Ecto neural progenitor cell (in vitro differentiated cells): ENCODE results near the gene GAB2.

ENCODE experiments used
- DNase-seq: peaks from one replicate; pipeline ENCODE4 v3.0.0-alpha.2; 2018; ENCODE audit warnings: low spot score

GAB2 gene

DNA sequence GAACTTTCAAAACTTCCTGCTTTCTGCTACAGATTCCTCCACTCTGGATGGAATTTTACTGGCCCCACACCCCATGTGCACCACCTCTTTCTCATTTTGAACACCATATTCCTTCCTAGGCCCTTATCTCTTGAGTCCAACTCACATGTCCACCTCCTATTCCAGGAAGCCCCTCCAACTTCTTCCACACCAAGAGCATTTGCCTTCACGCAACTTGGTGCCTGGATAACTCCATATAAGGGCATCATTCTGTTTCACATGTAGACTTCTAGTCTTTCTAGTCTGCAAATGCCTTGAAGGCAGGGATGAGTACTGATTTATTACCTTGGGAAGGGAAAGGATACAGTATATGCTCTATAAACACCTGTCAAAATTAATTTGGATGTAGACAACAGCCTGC is 17.5 kb downstream of the GAB2 start:
- DNase-seq = no peak

DNA sequence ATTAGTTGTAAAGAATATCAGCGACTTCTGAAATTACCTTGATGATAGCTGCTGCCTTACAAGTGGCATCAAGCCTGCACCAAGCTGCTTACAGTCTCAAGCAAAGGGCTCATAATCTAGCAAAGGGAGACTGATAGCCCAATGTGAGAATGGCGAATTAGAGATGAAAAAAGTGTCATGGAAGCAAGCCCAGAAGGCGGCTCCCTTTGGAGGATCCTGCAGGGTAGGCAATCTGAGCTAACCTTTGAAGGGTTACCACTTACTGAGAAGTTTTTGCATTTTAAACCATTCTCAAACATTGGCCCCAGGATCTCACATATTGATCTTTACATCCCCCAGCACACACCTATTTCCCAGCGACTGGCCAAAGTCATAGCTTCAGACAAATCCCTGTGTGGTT is 18.5 kb downstream of the GAB2 start:
- no peak for DNase-seq

DNA sequence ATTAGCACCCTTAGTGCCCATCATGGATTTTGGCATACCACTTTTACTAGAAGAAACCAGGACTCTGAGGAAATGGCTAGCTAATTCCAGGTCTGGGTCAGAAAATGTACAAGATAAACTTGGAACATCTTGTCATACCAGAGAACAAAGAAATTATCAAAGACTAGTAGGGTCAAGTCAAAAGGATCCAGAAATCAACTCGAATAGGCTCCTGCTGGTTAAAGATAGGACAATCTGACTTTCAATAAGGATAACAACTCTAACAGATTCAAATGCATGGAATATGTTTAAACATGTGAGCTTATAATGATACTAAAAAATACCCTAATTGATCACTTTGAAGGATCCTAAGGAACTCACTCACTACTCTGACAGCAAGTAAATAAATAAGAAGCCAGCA is 18.9 kb downstream of the GAB2 start:
- no peak for DNase-seq

DNA sequence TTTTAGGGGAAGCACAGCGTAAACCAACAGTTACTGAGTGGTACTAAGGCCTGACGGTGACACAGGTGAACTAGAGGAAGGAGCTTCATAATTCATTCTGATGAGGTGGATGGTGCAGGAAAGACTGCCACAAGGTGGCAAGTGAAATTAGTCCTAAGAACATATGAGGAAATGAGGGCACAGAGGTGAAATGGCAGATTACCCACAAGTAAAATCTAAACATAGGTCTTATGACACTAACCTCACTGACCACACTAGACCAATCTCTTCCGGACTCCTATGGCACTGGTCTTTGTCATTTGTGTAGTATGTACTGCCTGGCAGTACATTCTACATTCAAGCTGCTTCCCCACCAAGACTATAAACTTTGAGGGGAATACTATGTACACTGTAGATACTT is 20.2 kb downstream of the GAB2 start:
- DNase-seq = no peak

DNA sequence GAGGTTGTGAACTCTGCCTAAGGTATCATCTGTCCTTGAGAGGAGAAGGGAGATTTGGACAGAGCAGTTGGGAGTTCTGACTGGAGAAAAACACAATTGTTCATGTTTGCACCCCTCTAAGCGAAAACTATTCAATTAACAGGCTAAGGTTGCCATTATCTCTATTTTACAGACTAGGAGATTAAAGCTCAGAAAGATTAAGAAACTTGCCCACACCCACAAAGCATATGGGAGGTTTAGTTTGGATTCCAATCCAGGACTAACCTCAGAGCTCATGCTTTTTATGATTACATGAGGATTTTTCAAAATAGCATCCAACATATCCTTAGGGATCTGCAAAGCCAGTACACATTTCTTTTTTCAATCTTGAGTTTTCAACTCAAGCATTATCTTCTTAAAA is 22.0 kb downstream of the GAB2 start:
- DNase-seq = no peak

DNA sequence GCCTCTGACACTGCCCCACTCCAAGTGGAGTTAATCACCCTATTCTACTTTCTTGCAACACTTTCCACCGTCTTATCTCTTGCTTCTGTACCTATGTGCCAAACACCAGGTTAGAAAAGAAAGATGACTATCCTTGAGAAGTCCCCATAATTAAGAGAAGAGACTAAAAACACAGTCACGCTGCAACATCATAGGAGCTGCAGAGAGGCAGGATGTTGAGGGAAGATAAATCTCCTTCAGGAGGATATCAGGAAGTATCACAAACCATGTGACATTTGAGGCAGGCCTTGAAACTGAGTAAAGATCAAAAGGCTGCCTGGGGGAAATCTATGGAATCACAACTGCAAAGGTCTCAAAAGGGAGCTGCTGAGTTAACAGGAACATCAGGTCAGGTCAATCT is 24.8 kb downstream of the GAB2 start:
- no peak for DNase-seq

DNA sequence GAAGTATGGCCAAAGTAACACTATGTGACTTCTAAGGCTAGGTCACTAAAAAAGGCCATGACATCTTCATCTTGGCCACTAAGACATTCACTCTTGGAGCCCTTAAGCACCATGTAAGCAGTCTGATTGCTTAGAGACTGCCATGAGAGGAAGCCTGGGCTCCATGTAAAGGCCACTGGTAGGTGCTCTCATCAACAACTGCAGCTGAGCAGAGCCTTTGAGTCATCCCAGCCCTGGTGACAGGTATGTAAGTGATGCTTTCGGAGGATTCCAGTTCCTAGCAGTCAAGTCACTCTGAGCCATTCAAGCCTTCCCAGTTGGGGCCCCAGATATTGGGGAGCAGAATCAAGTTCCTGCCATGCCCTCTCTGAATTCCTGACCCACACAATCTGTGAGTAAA is 26.2 kb downstream of the GAB2 start:
- no peak for DNase-seq

DNA sequence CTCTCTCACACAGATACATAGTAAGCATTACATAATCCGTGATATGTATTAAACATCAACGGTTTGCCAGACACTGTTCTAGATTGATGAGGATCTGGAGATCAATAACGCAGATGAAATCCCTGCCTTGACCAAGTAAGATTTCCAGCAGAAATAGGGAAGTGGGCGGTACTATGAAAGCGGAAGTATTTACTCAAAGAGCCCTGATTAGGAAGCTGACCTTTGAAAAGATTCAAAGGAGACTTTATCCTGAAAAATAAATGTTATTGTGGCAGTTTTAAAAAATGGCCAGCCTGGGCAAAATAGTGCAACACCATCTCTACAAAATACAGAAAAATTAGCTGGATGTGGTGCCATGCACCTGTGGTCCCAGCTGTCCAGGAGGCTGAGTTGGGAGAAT is 26.8 kb downstream of the GAB2 start:
- no peak for DNase-seq

DNA sequence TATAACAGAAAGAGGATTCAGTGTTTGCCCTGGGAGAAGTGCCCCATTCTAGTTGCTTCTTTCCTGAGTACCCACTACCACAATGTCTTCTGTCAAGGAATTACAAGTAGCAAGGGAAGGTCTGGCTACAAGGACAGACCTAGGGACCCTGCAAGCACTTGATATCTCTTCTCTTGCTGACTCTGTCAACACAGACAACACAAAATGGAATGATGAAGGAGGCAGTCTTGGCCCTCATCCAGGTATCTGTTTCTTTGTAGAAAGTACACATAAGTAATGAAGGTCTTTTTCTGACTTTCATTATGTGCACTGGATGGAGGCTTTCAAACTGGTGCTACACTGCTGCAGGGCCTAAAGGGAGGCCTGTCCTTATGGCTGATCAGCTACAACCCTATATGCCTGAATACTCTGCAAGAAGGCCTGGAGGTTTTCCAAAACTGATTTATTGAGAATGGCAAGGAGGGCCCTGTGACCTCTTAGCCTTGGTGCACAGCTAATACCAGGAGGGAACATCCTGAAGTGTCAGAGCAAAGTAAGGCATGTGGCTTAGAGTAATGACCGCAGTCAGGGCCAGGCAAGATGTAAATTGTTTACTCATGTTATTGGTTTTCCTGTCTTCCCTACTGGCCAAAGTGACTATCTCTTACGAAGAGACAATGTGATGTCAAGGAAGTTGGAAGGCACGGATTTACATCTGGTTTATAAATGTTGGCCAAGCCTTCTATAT is 31.2 kb downstream of the GAB2 start:
- no peak for DNase-seq

DNA sequence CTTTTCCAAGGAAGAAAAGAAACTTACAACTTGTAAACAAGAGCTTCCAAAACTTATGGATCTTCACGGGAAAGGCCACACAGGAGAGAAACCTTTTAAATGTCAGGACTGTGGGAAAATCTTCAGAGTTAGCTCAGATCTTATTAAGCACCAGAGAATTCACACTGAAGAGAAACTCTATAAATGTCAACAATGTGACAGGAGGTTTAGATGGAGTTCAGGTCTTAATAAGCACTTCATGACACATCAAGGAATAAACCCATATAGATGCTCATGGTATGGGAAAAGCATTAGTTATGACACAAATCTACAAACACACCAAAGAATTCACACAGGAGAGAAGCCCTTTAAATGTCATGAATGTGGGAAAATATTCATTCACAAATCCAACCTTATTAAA is 32.4 kb downstream of the GAB2 start:
- no peak for DNase-seq

DNA sequence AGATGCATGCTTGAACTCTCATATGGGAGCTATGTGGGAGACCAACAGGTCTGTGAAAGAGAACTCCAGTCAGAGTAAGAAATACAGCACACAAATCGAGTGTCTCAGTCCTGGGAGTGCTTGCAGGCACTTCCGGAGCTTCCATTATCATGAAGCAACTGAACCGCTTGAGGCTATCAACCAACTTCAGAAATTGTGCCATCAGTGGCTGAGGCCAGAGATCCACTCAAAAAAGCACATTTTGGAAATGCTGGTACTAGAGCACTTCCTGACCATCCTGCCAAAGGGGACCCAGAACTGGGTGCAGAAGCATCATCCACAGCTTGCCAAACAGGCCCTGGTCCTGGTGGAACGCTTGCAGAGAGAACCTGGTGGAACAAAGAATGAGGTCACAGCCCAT is 33.4 kb downstream of the GAB2 start:
- no peak for DNase-seq

DNA sequence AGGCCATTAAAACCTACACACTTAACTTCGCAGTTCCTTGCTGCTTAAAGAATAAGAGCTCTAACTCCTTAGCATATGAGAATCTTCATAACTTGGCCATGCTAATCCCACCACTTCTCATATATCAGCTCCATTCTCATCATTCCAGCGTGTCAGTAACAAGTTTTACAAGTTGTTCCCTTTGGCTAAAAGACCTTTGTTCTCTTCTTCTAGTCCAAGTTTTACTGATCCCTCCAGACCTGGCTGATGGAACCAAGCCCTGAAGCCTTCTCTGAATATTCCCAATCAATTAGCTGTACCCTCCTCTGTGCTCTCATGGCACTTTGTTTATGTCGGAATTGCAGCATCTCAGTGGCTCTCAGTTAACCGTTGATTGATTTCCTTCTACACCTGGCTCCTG is 35.8 kb downstream of the GAB2 start:
- no peak for DNase-seq

DNA sequence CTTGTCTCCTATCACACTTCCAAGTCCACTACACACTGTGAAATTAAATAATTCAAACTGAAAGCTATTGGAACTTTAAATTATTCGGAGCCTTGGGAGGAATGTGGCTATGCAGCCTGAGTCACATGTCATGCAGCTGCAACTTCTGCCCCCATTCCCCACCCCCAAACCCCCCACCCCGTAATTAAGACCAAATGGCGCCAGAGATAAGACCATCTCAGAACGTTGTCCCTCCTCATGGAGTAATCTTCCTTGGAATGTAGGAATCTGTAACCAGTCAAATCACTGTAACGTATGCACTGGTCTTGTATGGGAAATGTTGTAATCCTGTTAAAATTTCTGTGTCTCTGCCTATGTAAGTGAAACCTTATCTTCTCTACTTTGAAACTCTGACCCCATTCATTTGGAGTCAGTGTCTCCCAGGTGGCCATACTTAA is 37.0 kb downstream of the GAB2 start:
- no peak for DNase-seq

DNA sequence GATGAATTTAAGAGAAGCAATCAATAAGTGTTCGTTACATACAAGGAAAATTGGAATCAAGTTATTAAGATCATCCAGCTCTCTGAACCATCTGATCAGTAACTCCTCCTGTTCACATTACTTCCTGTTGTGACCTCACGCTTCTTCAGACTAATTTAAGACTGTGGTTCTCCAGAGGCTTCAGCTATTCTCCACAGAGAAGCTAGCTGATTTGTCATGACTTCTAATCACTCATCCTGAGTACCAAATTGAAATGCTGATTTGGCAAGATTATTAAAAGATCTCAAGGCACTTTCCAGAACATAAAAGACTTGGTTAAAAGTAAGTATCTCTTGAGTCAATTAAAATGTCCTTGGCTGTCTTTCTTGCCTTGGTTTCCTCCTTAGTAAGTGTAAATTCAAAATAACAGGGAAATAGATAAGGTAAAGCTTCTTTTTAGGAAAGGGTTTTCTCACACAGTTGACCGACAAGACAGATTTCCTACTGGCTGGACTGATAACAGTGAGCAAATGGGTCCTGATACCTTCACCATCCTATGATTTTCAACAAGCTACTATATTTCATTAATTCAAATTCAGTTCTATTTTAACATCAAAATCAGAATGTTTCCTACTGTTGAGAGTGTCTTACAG is 38.5 kb downstream of the GAB2 start:
- DNase-seq = no peak

DNA sequence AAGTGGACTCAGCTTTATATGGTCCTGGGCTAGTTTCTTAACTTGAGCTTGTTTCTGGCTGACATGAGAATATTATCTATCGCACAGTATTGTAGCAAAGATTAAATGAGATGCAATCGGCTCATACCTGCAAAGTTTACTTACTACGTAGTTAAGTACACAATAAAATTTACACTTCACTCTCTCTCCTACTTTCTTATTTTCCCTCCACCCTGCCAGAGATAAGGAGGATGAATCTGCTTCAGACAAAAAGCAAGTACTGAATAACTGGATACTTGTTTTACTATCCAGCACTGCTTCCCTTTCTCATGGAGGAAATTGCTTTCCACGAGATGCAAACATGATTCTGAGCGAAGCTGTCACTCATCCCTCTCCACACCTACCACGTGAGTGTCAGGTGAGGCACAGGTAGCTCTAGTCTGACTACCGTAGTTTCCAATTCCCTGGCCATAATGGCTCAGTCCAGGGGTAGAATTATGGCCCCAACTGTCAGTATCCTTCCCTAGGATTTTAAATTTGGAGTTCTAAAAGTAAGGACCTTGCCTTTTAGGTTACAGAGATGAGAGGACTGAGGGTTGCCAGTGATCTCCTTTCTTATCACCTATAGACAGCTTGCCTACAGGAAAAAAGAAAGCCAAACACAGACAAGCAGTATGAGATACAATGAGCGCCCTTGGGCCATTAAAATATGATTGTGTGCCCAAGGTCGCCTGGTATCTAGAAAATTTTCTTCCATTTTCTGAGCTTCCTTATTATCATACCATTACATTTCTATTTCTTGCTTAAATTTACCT is 39.8 kb downstream of the GAB2 start:
- no peak for DNase-seq

DNA sequence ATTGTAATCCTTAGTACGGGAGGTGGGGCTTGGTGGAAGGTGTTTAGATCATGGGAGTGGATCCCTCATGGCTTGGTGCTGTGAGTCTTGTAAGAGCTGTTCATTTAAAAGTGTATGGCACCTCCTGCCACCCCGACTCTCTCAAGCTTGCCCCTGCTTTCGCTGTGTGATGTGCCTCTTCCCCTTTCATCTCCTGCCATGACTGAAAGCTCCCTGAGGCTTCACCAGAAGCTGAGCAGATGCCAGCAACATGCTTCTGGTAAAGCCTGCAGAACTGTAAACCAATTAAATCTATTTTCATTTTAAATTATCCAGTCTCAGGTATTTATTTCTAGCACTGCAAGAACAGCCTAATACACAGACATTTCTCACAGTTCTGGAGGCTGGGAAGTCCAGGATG is 40.8 kb downstream of the GAB2 start:
- DNase-seq = no peak

DNA sequence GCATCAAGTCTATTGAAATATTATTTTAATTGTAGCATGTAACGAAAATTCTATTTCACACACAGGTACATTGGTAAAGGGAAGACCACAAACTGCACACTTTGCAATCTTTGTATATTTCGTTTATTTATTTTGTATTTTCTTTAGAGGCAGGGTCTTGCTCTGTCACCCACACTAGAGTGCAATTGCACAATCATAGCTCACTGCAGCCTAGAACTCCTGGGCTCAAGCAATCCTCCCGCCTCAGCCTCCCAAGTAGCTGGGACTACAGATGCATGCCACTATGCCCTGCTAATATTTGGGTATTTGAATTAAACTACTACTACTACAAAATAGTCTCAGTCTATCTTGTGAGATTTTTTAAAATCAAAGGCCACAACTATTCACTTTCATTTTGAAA is 42.7 kb downstream of the GAB2 start:
- DNase-seq = no peak

DNA sequence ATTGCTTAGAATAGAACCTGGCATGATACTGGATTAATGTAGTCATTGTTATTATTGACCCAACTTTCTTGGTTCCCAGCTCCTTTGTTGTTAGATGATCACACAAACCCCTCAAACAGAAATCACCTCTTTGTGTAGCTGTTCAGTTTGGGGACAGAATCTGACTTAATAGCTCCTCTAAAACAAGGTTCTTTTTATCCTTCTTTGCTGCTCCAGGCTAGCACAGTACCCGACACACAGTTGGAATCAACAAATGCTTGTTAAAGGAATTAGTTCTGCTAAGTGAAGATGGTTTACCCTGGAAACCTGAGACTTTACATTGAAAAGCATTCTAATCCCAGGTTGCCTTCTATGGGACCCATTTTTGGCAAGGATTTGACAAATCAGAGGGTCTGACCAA is 43.9 kb downstream of the GAB2 start:
- DNase-seq = no peak

DNA sequence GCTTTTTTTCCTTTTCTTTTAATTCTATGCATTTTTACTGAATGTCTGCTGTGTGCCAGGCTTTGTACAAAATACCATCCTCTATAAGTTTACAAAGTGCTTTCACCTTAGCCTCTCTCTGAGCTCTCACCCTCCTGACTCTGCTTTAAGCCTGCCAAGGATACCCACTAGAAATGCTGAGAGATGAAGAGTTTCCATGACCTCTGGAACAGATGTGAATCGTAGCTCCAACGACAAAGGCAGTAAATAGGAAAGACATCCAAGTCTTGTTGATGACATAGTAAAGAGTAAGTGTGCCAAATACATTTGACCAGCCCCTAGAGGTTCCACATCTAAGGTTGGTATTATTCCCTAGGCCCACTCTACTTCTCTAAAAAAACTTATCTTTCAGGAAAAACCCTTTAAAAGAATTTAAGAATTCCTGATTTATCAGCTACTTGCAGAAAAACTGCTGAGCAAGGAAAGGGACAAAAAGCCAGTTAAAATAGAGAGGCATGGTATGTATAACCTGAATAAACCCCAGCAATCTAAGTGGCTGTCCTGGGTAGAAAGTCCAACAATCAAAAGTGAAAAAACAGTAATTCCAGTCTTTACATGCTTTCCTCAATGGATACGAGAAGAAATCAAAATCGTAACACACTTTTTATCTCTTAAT is 45.4 kb downstream of the GAB2 start:
- no peak for DNase-seq

DNA sequence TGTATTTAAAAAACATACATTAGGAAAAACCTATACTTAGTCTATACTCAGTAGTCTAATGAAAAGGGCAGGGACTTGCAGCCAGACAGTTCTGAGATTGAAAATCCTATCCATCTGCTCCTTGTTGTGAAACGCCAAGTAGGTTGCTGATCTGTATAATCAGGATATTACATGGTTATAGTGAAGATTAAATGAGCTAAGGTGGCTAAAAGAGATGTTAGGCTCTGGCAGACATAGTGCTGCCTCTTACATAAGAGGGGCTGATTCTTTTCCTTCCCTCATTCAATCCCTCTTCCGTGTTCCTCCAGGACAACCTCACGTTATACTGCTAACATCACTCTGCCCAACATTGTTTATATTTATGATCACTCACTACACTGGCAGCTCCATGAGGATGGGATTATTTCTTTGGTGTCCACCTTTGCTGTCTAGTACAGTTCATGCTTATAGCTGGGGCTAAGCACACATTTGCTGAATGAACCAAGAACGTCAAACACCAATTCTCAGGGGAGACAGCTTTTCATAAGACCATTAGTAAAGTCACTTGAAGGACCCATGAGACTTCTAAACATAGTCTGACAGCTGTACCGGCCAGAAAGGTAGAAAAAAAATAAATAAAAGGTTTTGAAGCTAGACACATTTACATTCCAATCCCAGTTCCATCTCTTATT is 46.3 kb downstream of the GAB2 start:
- DNase-seq = no peak

DNA sequence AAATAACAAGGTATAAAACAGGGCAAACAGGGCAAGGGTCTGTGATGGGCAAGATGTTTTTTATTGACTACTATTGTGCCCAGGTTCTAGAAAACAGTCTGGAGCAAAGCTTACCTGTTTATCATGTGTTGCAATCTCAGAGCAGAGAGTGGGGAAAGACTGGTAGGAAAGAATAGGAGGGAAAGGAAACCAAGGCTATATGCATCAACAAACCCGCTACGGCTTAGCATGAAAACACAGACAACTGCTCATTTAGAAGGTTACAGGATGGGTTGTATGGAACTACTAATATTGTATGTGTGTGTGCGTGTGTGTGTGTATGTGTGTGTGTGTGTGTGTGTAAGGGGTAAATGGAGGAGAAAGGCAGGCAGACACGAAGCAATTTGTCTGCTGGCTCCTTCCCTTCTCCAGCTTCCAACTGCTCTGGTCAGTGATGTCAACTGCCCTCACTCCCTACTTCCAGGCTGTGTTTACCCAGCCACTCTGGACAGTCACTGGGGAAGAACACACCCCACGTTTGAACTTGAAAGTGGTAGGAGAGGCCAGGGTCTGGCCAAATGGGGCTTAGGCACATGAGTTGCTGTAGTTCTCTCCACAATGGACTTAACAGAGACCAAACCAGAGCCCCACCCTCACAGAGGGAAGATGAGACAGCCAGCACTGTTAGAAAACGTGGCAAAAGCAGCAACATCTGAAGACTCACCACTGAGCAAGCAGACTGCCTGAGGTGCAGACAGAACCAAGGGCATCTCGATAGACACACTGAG is 47.0 kb downstream of the GAB2 start:
- no peak for DNase-seq
